ENCODE measurements around the gene GRK5.

DNA sequence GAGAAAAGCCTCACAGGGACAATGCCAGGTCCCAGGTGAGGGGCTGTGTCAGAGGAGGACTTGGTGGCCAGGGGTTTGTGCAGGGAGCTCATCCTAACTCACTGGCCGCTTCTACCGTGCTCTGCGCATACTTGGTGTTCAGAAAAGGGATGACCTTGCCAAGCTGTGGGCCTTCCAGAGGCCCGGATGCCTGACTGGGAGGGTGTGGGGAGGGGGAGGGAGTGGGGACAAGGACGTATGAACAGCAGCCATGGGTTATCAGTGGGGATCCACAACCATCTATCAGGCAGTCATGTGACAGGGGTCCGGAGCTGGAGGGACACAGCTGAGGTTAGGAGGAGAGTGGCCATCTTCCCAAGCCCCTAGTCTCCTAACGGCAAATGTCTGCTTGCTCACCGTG is 48.0 kb upstream of the GRK5 start:
- TF ChIP-seq, protein P1, sequence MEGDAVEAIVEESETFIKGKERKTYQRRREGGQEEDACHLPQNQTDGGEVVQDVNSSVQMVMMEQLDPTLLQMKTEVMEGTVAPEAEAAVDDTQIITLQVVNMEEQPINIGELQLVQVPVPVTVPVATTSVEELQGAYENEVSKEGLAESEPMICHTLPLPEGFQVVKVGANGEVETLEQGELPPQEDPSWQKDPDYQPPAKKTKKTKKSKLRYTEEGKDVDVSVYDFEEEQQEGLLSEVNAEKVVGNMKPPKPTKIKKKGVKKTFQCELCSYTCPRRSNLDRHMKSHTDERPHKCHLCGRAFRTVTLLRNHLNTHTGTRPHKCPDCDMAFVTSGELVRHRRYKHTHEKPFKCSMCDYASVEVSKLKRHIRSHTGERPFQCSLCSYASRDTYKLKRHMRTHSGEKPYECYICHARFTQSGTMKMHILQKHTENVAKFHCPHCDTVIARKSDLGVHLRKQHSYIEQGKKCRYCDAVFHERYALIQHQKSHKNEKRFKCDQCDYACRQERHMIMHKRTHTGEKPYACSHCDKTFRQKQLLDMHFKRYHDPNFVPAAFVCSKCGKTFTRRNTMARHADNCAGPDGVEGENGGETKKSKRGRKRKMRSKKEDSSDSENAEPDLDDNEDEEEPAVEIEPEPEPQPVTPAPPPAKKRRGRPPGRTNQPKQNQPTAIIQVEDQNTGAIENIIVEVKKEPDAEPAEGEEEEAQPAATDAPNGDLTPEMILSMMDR (IDR thresholded peaks at IDR 0.05) = no peak
- no peak for TF ChIP-seq POLR2A (IDR thresholded peaks at IDR 0.05)

Measured in lower leg skin (tissue), 3 donors.